HFFc6 (cell line): Measurements from ENCODE around the gene CRACR2A. TPM values are rescaled to one million over a fixed set of nuclear protein-coding genes. Genes with fewer than 3 reads are reported as not detected.

Experiments used
- DNase-seq: peaks from one replicate; pipeline ENCODE4 v3.0.0-alpha.2; 2018
- H3K27ac Mint-ChIP-seq: 2 replicates; pipeline ENCODE4 v1.8.0; 2020; ENCODE audit warnings: mild to moderate bottlenecking, mixed read lengths
- H3K27me3 Mint-ChIP-seq: 2 replicates; pipeline ENCODE4 v1.8.0; 2021; ENCODE audit warnings: mild to moderate bottlenecking, moderate library complexity, mixed read lengths; ENCODE audit not compliant: insufficient read depth
- H3K36me3 Mint-ChIP-seq: 2 replicates; pipeline ENCODE4 v1.8.0; 2021; ENCODE audit warnings: low read depth, mixed read lengths
- H3K4me1 Mint-ChIP-seq: 2 replicates; pipeline ENCODE4 v1.8.0; 2020; ENCODE audit warnings: low read depth, mixed read lengths
- H3K4me3 Mint-ChIP-seq: 2 replicates; pipeline ENCODE4 v1.8.0; 2020; ENCODE audit warnings: mild to moderate bottlenecking, moderate library complexity, mixed read lengths
- H3K9me3 Mint-ChIP-seq: 2 replicates; pipeline ENCODE4 v1.8.0; 2020; ENCODE audit warnings: mild to moderate bottlenecking, mixed read lengths
- CTCF ChIP-seq: fragments of 200-600 bp; sonication (generic); IDR thresholded peaks from 2 replicates; pipeline ENCODE4 v1.5.0; 2021; ENCODE audit warnings: antibody characterized with exemption, mild to moderate bottlenecking
- total RNA-seq, 6 experiments: library from RNA; stranded (reverse); fragmentation: NEBNext Ultra II Directional; extraction: Animal tissue kit (Norgen Biotek cat#: 25700); gene quantifications; 2 replicates in 1 of 6; 3 replicates in 5 of 6; pipeline ENCODE4 v1.2.3, GENCODE V29; 2021

The CRACR2A gene
- total RNA-seq, 6 experiments from 2014 or later: 0.13 to 0.37 (median 0.18) TPM

- no peak for DNase-seq
- Mint-ChIP-seq H3K4me1 (no peaks in the 10 kb centered on the region), H3K27me3 (peaks cover 43% of the 10 kb centered on the region), H3K9me3 (no peaks in the 10 kb centered on the region), H3K36me3 (no peaks in the 10 kb centered on the region), H3K4me3 (no peak overlapping the region), H3K27ac (no peak overlapping the region)
- no peak for TF ChIP-seq CTCF
Observed at GRCh38 chr12:3603576-3603975, 149.3 kb downstream of the CRACR2A start.

- Mint-ChIP-seq H3K27ac (no peak overlapping the region), H3K4me3 (no peak overlapping the region), H3K4me1 (no peaks in the 10 kb centered on the region), H3K9me3 (no peaks in the 10 kb centered on the region), H3K27me3 (peaks cover 46% of the 10 kb centered on the region), H3K36me3 (no peaks in the 10 kb centered on the region)
- no peak for TF ChIP-seq CTCF
- no peak for DNase-seq
Observed at GRCh38 chr12:3602488-3602887, 150.4 kb downstream of the CRACR2A start.

- no peak for DNase-seq
- no peak overlapping the region for H3K4me3 Mint-ChIP-seq
- H3K9me3 Mint-ChIP-seq: no peaks in the 10 kb centered on the region
- no peak for TF ChIP-seq CTCF
- no peaks in the 10 kb centered on the region for H3K36me3 Mint-ChIP-seq
- no peaks in the 10 kb centered on the region for H3K4me1 Mint-ChIP-seq
- H3K27me3 Mint-ChIP-seq: peaks cover 45% of the 10 kb centered on the region
- no peak overlapping the region for H3K27ac Mint-ChIP-seq
Observed at GRCh38 chr12:3601461-3602150, 151.3 kb downstream of the CRACR2A start.

GRCh38 chr12:3600951-3601350 is 152.0 kb downstream of the CRACR2A start:
- no peaks in the 10 kb centered on the region for H3K36me3 Mint-ChIP-seq
- TF ChIP-seq CTCF: no peak
- H3K4me3 Mint-ChIP-seq: no peak overlapping the region
- DNase-seq: no peak
- H3K27ac Mint-ChIP-seq: no peak overlapping the region
- H3K27me3 Mint-ChIP-seq: peaks cover 43% of the 10 kb centered on the region
- H3K4me1 Mint-ChIP-seq: no peaks in the 10 kb centered on the region
- no peaks in the 10 kb centered on the region for H3K9me3 Mint-ChIP-seq

GRCh38 chr12:3600039-3600720 is 152.7 kb downstream of the CRACR2A start:
- no peak for TF ChIP-seq CTCF
- Mint-ChIP-seq H3K4me3 (no peak overlapping the region), H3K27ac (no peak overlapping the region), H3K27me3 (peaks cover 43% of the 10 kb centered on the region), H3K9me3 (no peaks in the 10 kb centered on the region), H3K36me3 (no peaks in the 10 kb centered on the region), H3K4me1 (no peaks in the 10 kb centered on the region)
- DNase-seq: no peak
